NOMO-1 (cell line): Measurements from ENCODE around the gene KCNC4.

Experiments used
- DNase-seq, 2 experiments: peaks; one replicate each; lab custom pipeline; 2025; ENCODE audit not compliant: unreplicated experiment in 2 of 2; lab: John Stamatoyannopoulos, UW

The KCNC4 gene

GRCh38 chr1:110209715-110210603, at the start of gene KCNC4:
TSS of gene KCNC4 (plus strand) at chr1:110210314. CDS start at chr1:110211500, 1,186 bp downstream.
- DNase-seq: peak; percentile 91 to 96

GRCh38 chr1:110160538-110161100, 49.5 kb upstream of the KCNC4 start:
- DNase-seq: no peak

GRCh38 chr1:110161165-110161564, 48.9 kb upstream of the KCNC4 start:
- no peak for DNase-seq

- DNase-seq: no peak
These were observed 48.3 kb upstream of the KCNC4 start for GRCh38 chr1:110161849-110162248.

GRCh38 chr1:110163591-110163990, 46.5 kb upstream of the KCNC4 start:
- DNase-seq: no peak

- DNase-seq: no peak
These were observed 45.3 kb upstream of the KCNC4 start for GRCh38 chr1:110164725-110165350.

GRCh38 chr1:110165761-110166231, 44.3 kb upstream of the KCNC4 start:
- DNase-seq: no peak

- no peak for DNase-seq
These were observed 43.3 kb upstream of the KCNC4 start for GRCh38 chr1:110166861-110167260.

- no peak for DNase-seq
These were observed 39.1 kb upstream of the KCNC4 start for GRCh38 chr1:110170766-110171733.

- no peak for DNase-seq
These were observed 38.1 kb upstream of the KCNC4 start for GRCh38 chr1:110172001-110172400.

GRCh38 chr1:110173466-110174105, 36.5 kb upstream of the KCNC4 start:
- no peak for DNase-seq

GRCh38 chr1:110174961-110175360, 35.2 kb upstream of the KCNC4 start:
- no peak for DNase-seq

- no peak for DNase-seq
These were observed 33.7 kb upstream of the KCNC4 start for GRCh38 chr1:110176299-110176956.

- DNase-seq: no peak
These were observed 32.3 kb upstream of the KCNC4 start for GRCh38 chr1:110177775-110178174.

GRCh38 chr1:110183642-110184167, 26.4 kb upstream of the KCNC4 start:
- no peak for DNase-seq

GRCh38 chr1:110184446-110184845, 25.7 kb upstream of the KCNC4 start:
- no peak for DNase-seq

GRCh38 chr1:110185181-110185580, 24.9 kb upstream of the KCNC4 start:
- no peak for DNase-seq

GRCh38 chr1:110186558-110186957, 23.6 kb upstream of the KCNC4 start:
- DNase-seq: no peak
